Regular cardiac myocyte (primary cell): ENCODE measurements around the gene SPDYE11. TPM values are rescaled to one million over a fixed set of nuclear protein-coding genes. Genes with fewer than 3 reads are reported as not detected.

Experiments
- total RNA-seq: library from RNA; depleted of rRNA; stranded (reverse); fragments of >200 nt; gene quantifications from 2 replicates; pipeline ENCODE4 v1.2.3, GENCODE V29; 2014

Gene SPDYE11
- total RNA-seq: not detected in 2 replicates

GRCh38 chr7:73057811-73058210, at the start of gene SPDYE11:
Gene SPDYE11, minus strand, starts transcription at chr7:73057911. Its CDS starts 1,800 bp downstream, at chr7:73056111.

GRCh38 chr7:73085938-73086337, 28.2 kb upstream of the SPDYE11 start, which contains the start of gene SPDYE9:
Gene SPDYE9, minus strand, starts transcription at chr7:73086038. Its CDS starts 1,800 bp downstream, at chr7:73084238.

GRCh38 chr7:73029666-73030065, 28.0 kb downstream of the SPDYE11 start, which contains the start of gene SPDYE8:
Gene SPDYE8, minus strand, starts transcription at chr7:73029766. Its CDS starts 1,800 bp downstream, at chr7:73027966.

Other genes starting within 250 kb of the SPDYE11 start
- 1.9 and 8.5 TPM in 2 replicates for gene TYW1B, start 229.7 kb downstream of the SPDYE11 start, total RNA-seq
- 4.2 and 4.4 TPM in 2 replicates for gene POM121, start 132.8 kb downstream of the SPDYE11 start, total RNA-seq
- 0.19 TPM in 1 of 2 replicates, not detected in the other for gene TRIM74, start 88.4 kb downstream of the SPDYE11 start, total RNA-seq
- gene SPDYE8, start 28.1 kb downstream of the SPDYE11 start, total RNA-seq: not detected in 2 replicates
- gene SPDYE9, start 28.1 kb upstream of the SPDYE11 start, total RNA-seq: not detected in 2 replicates